Panc1 (cell line): ENCODE data around the gene LIPC. TPM values are rescaled to one million over a fixed set of nuclear protein-coding genes. Genes with fewer than 3 reads are reported as not detected.

ENCODE experiments used
- ATAC-seq: fragments of 200-7000 bp; cut with Tn5 transposase; 2 replicates; pipeline ENCODE4 v1.9.1; 2020; ENCODE audit warnings: mild to moderate bottlenecking, moderate library complexity
- BruUV-seq: library from RNA; stranded (reverse); fragments of 400-500 nt; replicated peaks from 2 replicates; lab custom pipeline; 2021; lab: Mats Ljungman, UMichigan
- CTCF ChIA-PET: fragments of 300-600 bp; sonication (Branson Sonifier 250); formaldehyde crosslinking; loops from one replicate; lab custom pipeline; 2022; ENCODE audit warnings: antibody characterized with exemption; lab: Charles Lee
- POLR2A ChIA-PET: fragments of 300-600 bp; sonication (Branson Sonifier 250); formaldehyde crosslinking; loops from one replicate; lab custom pipeline; 2022; ENCODE audit warnings: antibody characterized with exemption; lab: Charles Lee
- DNase-seq: peaks from one replicate; pipeline ENCODE4 v3.0.0-alpha.2; 2010; ENCODE audit warnings: low read depth, low spot score
- H3K27ac ChIP-seq: 2 replicates; pipeline ENCODE4 v1.5.1; 2011; ENCODE audit warnings: mild to moderate bottlenecking, low read length, inconsistent platforms
- H3K27me3 ChIP-seq: fragments of 200-500 bp; sonication (Bioruptor generic); 2 replicates; pipeline ENCODE4 v1.6.0; 2014; ENCODE audit warnings: low read length, inconsistent platforms; ENCODE audit not compliant: control insufficient read depth, insufficient read depth
- H3K36me3 ChIP-seq: fragments of 200-500 bp; sonication (Bioruptor generic); 2 replicates; pipeline ENCODE4 v1.5.1; 2014; ENCODE audit warnings: inconsistent platforms, mild to moderate bottlenecking, low read length, moderate library complexity; ENCODE audit not compliant: control insufficient read depth, insufficient read depth
- H3K4me1 ChIP-seq: 2 replicates; pipeline ENCODE4 v1.5.1; 2011; ENCODE audit warnings: inconsistent platforms, mild to moderate bottlenecking, low read length, moderate library complexity; ENCODE audit not compliant: control insufficient read depth, insufficient read depth
- H3K4me3 ChIP-seq, 2 experiments: 2 replicates each; pipeline ENCODE4 v1.5.1; 2011 to 2012; ENCODE audit warnings: low read depth in 2 of 2, low read length in 2 of 2, mild to moderate bottlenecking in 2 of 2, inconsistent platforms in 1 of 2, moderate library complexity in 1 of 2
- H3K9me3 ChIP-seq: fragments of 200-500 bp; sonication (Bioruptor generic); 2 replicates; pipeline ENCODE4 v1.5.1; 2014; ENCODE audit warnings: low read depth, mild to moderate bottlenecking, inconsistent platforms, low read length, moderate library complexity; ENCODE audit not compliant: control insufficient read depth, insufficient read depth
- CTCF ChIP-seq: fragments of 450-650 bp; IDR thresholded peaks from 2 replicates; pipeline ENCODE4 v1.5.1; 2017; ENCODE audit warnings: mild to moderate bottlenecking
- POLR2AphosphoS5 ChIP-seq: IDR thresholded peaks from 2 replicates; pipeline ENCODE4 v1.6.1; 2012; ENCODE audit warnings: mild to moderate bottlenecking, low read depth, low read length, moderate library complexity
- REST ChIP-seq, 2 experiments: IDR thresholded peaks; 2 replicates each; pipeline ENCODE4 v1.6.1; 2011 to 2012; ENCODE audit warnings: low read depth in 2 of 2, control low read depth in 1 of 2, low read length in 1 of 2, mild to moderate bottlenecking in 1 of 2, moderate library complexity in 1 of 2; ENCODE audit not compliant: insufficient read depth in 1 of 2
- SIN3A ChIP-seq: IDR thresholded peaks from 2 replicates; pipeline ENCODE4 v1.6.1; 2012; ENCODE audit warnings: low read depth, mild to moderate bottlenecking, low read length, moderate library complexity, borderline replicate concordance; ENCODE audit not compliant: insufficient read depth
- TCF7L2 ChIP-seq: IDR thresholded peaks from 2 replicates; pipeline ENCODE4 v1.6.1; 2011; ENCODE audit warnings: mild to moderate bottlenecking, low read depth, low read length, inconsistent platforms
- in situ Hi-C: cut with HindIII; loops from 2 replicates; pipeline ENCODE4 v1.10.0; 2016; ENCODE audit warnings: low sequenced_read_pairs, low pct_unique_long_range_greater_than_20kb
- intact Hi-C: fragments of 100-400 bp; cut with micrococcal nuclease; formaldehyde crosslinking; loops from one replicate; pipeline ENCODE4 v1.10.0; 2022; ENCODE audit not compliant: unreplicated experiment
- total RNA-seq: library from RNA; stranded (reverse); gene quantifications from one replicate; pipeline ENCODE4 v1.2.1, GENCODE V29; 2021; ENCODE audit not compliant: unreplicated experiment

LIPC gene
- total RNA-seq, 1 experiment from 2014 or later, result not detected

GRCh38 chr15:58390655-58391054, 41.1 kb upstream of the LIPC start:
- H3K4me1 ChIP-seq, result no peaks in the 10 kb centered on the region
- intact Hi-C loops (no loop called here), in situ Hi-C loops (no loop called here)
- no peaks in the 10 kb centered on the region for H3K27me3 ChIP-seq
- BruUV-seq, result no TSS peak
- TF ChIP-seq REST (IDR thresholded peaks at IDR 0.05; ENCODE audit: insufficient read depth in 1 of 2, low read depth in 2 of 2, low read length in 1 of 2), result no peak
- no peak for TF ChIP-seq CTCF
- no peak for TF ChIP-seq SIN3A
- TF ChIP-seq POLR2AphosphoS5, result no peak
- TF ChIP-seq TCF7L2, result no peak
- H3K27ac ChIP-seq, result no peak overlapping the region
- CTCF ChIA-PET, result no interaction called here
- POLR2A ChIA-PET, result no interaction called here
- no peaks in the 10 kb centered on the region for H3K36me3 ChIP-seq
- ATAC-seq, result no peak
- no peak overlapping the region for H3K4me3 ChIP-seq
- no peaks in the 10 kb centered on the region for H3K9me3 ChIP-seq
- DNase-seq, result no peak

- Histone ChIP-seq H3K27ac (no peak overlapping the region), H3K27me3 (no peaks in the 10 kb centered on the region), H3K4me1 (no peaks in the 10 kb centered on the region), H3K36me3 (no peaks in the 10 kb centered on the region), H3K9me3 (no peaks in the 10 kb centered on the region), H3K4me3 (no peak overlapping the region)
- intact Hi-C loops (no loop called here), in situ Hi-C loops (no loop called here)
- ChIA-PET POLR2A (no interaction called here), CTCF (no interaction called here)
- BruUV-seq, result no TSS peak
- DNase-seq (no peak), ATAC-seq (no peak)
- TF ChIP-seq TCF7L2 (no peak), POLR2AphosphoS5 (no peak), REST (IDR thresholded peaks at IDR 0.05; ENCODE audit: insufficient read depth in 1 of 2, low read depth in 2 of 2, low read length in 1 of 2) (no peak), CTCF (no peak), SIN3A (no peak)
These were observed 40.7 kb upstream of the LIPC start for GRCh38 chr15:58391088-58391487.
